HCT116 (cell line): Measurements from ENCODE around the gene NEUROG1. TPM values are rescaled to one million over a fixed set of nuclear protein-coding genes. Genes with fewer than 3 reads are reported as not detected.

Source experiments
- ATAC-seq: fragments of 200-7000 bp; cut with Tn5 transposase; 2 replicates; pipeline ENCODE4 v1.9.1; 2020; ENCODE audit warnings: mild to moderate bottlenecking, moderate library complexity
- BruUV-seq: library from RNA; stranded (reverse); fragments of 400-500 nt; replicated peaks from 2 replicates; lab custom pipeline; 2021; lab: Mats Ljungman, UMichigan
- CTCF ChIA-PET: fragments of 300-600 bp; sonication (Branson Sonifier 250); formaldehyde crosslinking; loops from one replicate; lab custom pipeline; 2021; ENCODE audit warnings: antibody characterized with exemption; lab: Charles Lee
- POLR2A ChIA-PET: fragments of 300-600, 350-600 bp; sonication (Branson Sonifier 250); formaldehyde crosslinking; loops from one replicate; lab custom pipeline; 2021; ENCODE audit warnings: antibody characterized with exemption; lab: Charles Lee
- RAD21 ChIA-PET, 2 experiments: fragments of 300-600 bp; sonication (Branson Sonifier 250); formaldehyde crosslinking; loops; one replicate each; lab custom pipeline; 2023; ENCODE audit warnings: low total read pairs in 2 of 2; ENCODE audit not compliant: uncharacterized antibody in 2 of 2, unreplicated experiment in 2 of 2, low non-redundant PET in 1 of 2; lab: Charles Lee
- DNase-seq: peaks from one replicate; pipeline ENCODE4 v3.0.0-alpha.2; 2010; ENCODE audit warnings: low read depth, low spot score
- H2AFZ ChIP-seq: fragments of 200-600 bp; shearing (Covaris generic), sonication (generic); 2 replicates; pipeline ENCODE4 v1.6.1; 2017; ENCODE audit warnings: low read depth, mixed run types, mixed read lengths, antibody characterized with exemption, low read length; ENCODE audit not compliant: poor library complexity, severe bottlenecking
- H3K27ac ChIP-seq: 2 replicates; pipeline ENCODE4 v1.5.1; 2012; ENCODE audit warnings: low read depth, low read length
- H3K27me3 ChIP-seq: fragments of 200-600 bp; sonication (generic); 2 replicates; pipeline ENCODE4 v1.6.1; 2016; ENCODE audit warnings: mixed run types, low read length, mixed read lengths; ENCODE audit not compliant: insufficient read depth
- H3K36me3 ChIP-seq, 2 experiments: fragments of 200-500 bp in 1 of 2; fragments of 200-600 bp in 1 of 2; sonication (Bioruptor generic) in 1 of 2; sonication (generic) in 1 of 2; 2 replicates each; pipeline versions ENCODE4 v1.5.1 to v1.6.1; 2014 to 2016; ENCODE audit warnings: low read length in 2 of 2, inconsistent platforms in 1 of 2, mixed read lengths in 1 of 2, mixed run types in 1 of 2; ENCODE audit not compliant: insufficient read depth in 2 of 2, control insufficient read depth in 1 of 2
- H3K4me1 ChIP-seq, 2 experiments: fragments of 200-600 bp in 1 of 2; sonication (generic) in 1 of 2; 2 replicates each; pipeline versions ENCODE4 v1.5.1 to v1.6.1; 2012 to 2017; ENCODE audit warnings: low read length in 2 of 2, inconsistent platforms in 1 of 2, mild to moderate bottlenecking in 1 of 2, mixed read lengths in 1 of 2, mixed run types in 1 of 2, moderate library complexity in 1 of 2; ENCODE audit not compliant: insufficient read depth in 2 of 2, control insufficient read depth in 1 of 2
- H3K4me2 ChIP-seq: fragments of 200-600 bp; sonication (generic); 2 replicates; pipeline ENCODE4 v1.6.1; 2017; ENCODE audit warnings: mixed run types, low read length, mixed read lengths
- H3K4me3 ChIP-seq, 2 experiments: fragments of 200-600 bp in 1 of 2; sonication (generic) in 1 of 2; replicated peaks in 1 of 2; 2 replicates each; pipeline ENCODE4 v1.5.1; 2011 to 2016; ENCODE audit warnings: low read length in 2 of 2, control low read depth in 1 of 2, low read depth in 1 of 2, mild to moderate bottlenecking in 1 of 2, mixed read lengths in 1 of 2, mixed run types in 1 of 2
- H3K79me2 ChIP-seq: fragments of 200-600 bp; sonication (generic); 2 replicates; pipeline ENCODE4 v1.6.1; 2017; ENCODE audit warnings: mild to moderate bottlenecking, mixed run types, low read length, moderate library complexity, mixed read lengths; ENCODE audit not compliant: insufficient read depth
- H3K9ac ChIP-seq: fragments of 200-600 bp; sonication (generic); 2 replicates; pipeline ENCODE4 v1.6.1; 2016; ENCODE audit warnings: low read length, mixed read lengths
- H3K9me2 ChIP-seq: fragments of 200-600 bp; sonication (generic), shearing (Covaris generic); 2 replicates; pipeline ENCODE4 v1.6.1; 2017; ENCODE audit warnings: mixed run types, mild to moderate bottlenecking, moderate library complexity; ENCODE audit not compliant: insufficient read depth
- H3K9me3 ChIP-seq, 2 experiments: fragments of 200-500 bp in 1 of 2; fragments of 200-600 bp in 1 of 2; sonication (Bioruptor generic) in 1 of 2; sonication (generic) in 1 of 2; 2 replicates each; pipeline ENCODE4 v1.6.1; 2014 to 2017; ENCODE audit warnings: low read length in 2 of 2, mixed read lengths in 2 of 2, inconsistent platforms in 1 of 2, low read depth in 1 of 2, mild to moderate bottlenecking in 1 of 2, mixed run types in 1 of 2, moderate library complexity in 1 of 2; ENCODE audit not compliant: control insufficient read depth in 1 of 2, insufficient read depth in 1 of 2
- H4K20me1 ChIP-seq: fragments of 200-600 bp; sonication (generic), shearing (Covaris generic); 2 replicates; pipeline ENCODE4 v1.6.1; 2017; ENCODE audit warnings: mixed run types, mild to moderate bottlenecking, moderate library complexity; ENCODE audit not compliant: insufficient read depth
- ATF3 ChIP-seq: IDR thresholded peaks from 2 replicates; pipeline ENCODE4 v1.6.1; 2012
- CBX3 ChIP-seq: IDR thresholded peaks from 2 replicates; pipeline ENCODE4 v1.6.1; 2012; ENCODE audit warnings: low read depth
- ELF1 ChIP-seq: IDR thresholded peaks from 2 replicates; pipeline ENCODE4 v1.6.1; 2012; ENCODE audit warnings: low read depth, borderline replicate concordance
- JUND ChIP-seq: IDR thresholded peaks from 2 replicates; pipeline ENCODE4 v1.6.1; 2012
- RAD21 ChIP-seq: IDR thresholded peaks from 2 replicates; pipeline ENCODE4 v1.6.1; 2012; ENCODE audit warnings: low read depth, mild to moderate bottlenecking
- SP1 ChIP-seq: IDR thresholded peaks from 2 replicates; pipeline ENCODE4 v1.6.1; 2012; ENCODE audit warnings: low read depth
- SRF ChIP-seq: IDR thresholded peaks from 2 replicates; pipeline ENCODE4 v1.6.1; 2012; ENCODE audit warnings: low read depth
- ZFX ChIP-seq: fragments of 450-650 bp; IDR thresholded peaks from 2 replicates; pipeline ENCODE4 v1.6.1; 2017
- ZNF274 ChIP-seq: fragments of 200-500 bp; sonication (Bioruptor generic); IDR thresholded peaks from 2 replicates; pipeline ENCODE4 v1.6.1; 2014; ENCODE audit warnings: mild to moderate bottlenecking, low read depth, low read length, inconsistent platforms
- intact Hi-C: fragments of 100-400 bp; cut with micrococcal nuclease; formaldehyde crosslinking; loops from 2 replicates; pipeline ENCODE4 v1.10.0; 2022
- total RNA-seq: library from RNA; stranded (reverse); gene quantifications from one replicate; pipeline ENCODE4 v1.2.1, GENCODE V29; 2021; ENCODE audit not compliant: unreplicated experiment
- TF ChIP-seq, protein P1 (sequence below): IDR thresholded peaks from 2 replicates; pipeline ENCODE4 v1.6.1; 2012; ENCODE audit warnings: low read depth
- TF ChIP-seq, protein P2 (sequence below), 3 experiments: fragments of 200-600 bp in 1 of 3; sonication (generic) in 1 of 3; IDR thresholded peaks in 2 of 3; conservative IDR thresholded peaks in 1 of 3; 2 replicates each; pipeline ENCODE4 v1.5.1; 2012 to 2017; ENCODE audit warnings: low read depth in 2 of 3, low read length in 2 of 3, antibody characterized with exemption in 1 of 3, borderline replicate concordance in 1 of 3, control low read depth in 1 of 3, mild to moderate bottlenecking in 1 of 3, mixed read lengths in 1 of 3, mixed run types in 1 of 3, moderate library complexity in 1 of 3; ENCODE audit not compliant: insufficient read depth in 1 of 3

NEUROG1 gene
- total RNA-seq, 1 experiment from 2014 or later: not detected

DNA sequence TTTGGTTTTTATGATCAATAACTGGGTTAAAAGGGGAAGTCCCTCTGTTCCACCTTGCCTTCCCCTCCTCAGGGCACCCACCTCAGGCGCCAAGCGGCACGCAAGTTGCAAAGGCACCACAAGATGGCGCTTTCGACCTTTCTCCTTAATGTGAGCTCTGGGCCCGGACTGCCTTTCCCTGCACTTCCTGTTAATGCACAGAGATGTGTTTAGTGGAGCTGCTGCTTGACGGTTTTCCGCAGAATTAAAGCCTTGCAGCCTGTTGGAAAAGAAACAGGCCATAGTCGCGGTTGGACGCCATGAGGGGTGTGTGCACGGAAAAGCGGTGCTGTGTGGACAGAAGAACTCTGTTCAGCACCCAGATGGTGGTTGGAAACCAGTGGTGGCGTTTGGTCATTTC lies 25.1 kb upstream of the NEUROG1 start:
- H3K27me3 ChIP-seq: no peaks in the 10 kb centered on the region
- intact Hi-C loops: loop anchor here (2.0 to 10.0 kb wide), 4 partner anchors 168 to 494 kb away; no protein-coding TSS in a partner anchor

DNA sequence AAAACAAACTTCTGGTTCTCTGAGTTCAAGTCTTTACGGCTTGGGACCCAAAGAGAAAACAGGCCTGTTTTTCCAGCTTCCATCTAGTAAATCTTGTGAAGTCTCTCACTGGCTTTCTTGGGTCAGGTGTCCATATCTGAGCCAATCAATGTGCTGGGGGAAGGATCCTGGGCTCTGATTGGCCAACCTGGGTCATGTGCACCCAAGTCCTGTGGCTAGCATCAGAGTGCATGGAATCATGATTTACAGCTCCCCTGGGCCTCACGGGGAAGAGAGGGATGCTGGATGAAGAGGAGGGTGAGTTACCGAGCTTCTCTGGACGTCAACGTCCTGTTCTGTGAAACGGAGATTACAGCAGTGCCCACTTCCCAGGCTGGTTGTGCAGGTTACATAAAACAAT lies 23.6 kb upstream of the NEUROG1 start:
- ChIA-PET CTCF (interaction anchor here (0.8 to 13.0 kb wide), 7 partner anchors 7 to 271 kb away, joined by 3 to 191 read pairs (median 5); no protein-coding TSS in a partner anchor), POLR2A (no interaction called here), RAD21 (no interaction called here)
- BruUV-seq: no TSS peak
- Histone ChIP-seq H3K4me3 (no peak overlapping the region), H3K79me2 (no peaks in the 10 kb centered on the region), H2AFZ (no peak overlapping the region), H3K9me3 (no peaks in the 10 kb centered on the region), H3K36me3 (no peaks in the 10 kb centered on the region), H3K27ac (no peak overlapping the region), H4K20me1 (no peaks in the 10 kb centered on the region), H3K9ac (no peak overlapping the region), H3K9me2 (no peaks in the 10 kb centered on the region), H3K27me3 (no peaks in the 10 kb centered on the region), H3K4me1 (peaks cover 0 to 5% of the 10 kb centered on the region in 2 experiments; a peak in 1 of 4 replicates), H3K4me2 (peak overlapping the region; percentile 22)
- intact Hi-C loops: no loop called here
- DNase-seq: peak; percentile 38
- peak; percentile 72 for ATAC-seq
- TF ChIP-seq ZFX (no peak), RAD21 (no peak), SRF (no peak), SP1 (no peak), JUND (no peak), ATF3 (no peak)
- TF ChIP-seq, protein P1, sequence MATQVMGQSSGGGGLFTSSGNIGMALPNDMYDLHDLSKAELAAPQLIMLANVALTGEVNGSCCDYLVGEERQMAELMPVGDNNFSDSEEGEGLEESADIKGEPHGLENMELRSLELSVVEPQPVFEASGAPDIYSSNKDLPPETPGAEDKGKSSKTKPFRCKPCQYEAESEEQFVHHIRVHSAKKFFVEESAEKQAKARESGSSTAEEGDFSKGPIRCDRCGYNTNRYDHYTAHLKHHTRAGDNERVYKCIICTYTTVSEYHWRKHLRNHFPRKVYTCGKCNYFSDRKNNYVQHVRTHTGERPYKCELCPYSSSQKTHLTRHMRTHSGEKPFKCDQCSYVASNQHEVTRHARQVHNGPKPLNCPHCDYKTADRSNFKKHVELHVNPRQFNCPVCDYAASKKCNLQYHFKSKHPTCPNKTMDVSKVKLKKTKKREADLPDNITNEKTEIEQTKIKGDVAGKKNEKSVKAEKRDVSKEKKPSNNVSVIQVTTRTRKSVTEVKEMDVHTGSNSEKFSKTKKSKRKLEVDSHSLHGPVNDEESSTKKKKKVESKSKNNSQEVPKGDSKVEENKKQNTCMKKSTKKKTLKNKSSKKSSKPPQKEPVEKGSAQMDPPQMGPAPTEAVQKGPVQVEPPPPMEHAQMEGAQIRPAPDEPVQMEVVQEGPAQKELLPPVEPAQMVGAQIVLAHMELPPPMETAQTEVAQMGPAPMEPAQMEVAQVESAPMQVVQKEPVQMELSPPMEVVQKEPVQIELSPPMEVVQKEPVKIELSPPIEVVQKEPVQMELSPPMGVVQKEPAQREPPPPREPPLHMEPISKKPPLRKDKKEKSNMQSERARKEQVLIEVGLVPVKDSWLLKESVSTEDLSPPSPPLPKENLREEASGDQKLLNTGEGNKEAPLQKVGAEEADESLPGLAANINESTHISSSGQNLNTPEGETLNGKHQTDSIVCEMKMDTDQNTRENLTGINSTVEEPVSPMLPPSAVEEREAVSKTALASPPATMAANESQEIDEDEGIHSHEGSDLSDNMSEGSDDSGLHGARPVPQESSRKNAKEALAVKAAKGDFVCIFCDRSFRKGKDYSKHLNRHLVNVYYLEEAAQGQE: no peak

More for the DNA sequence above, 25.1 kb upstream of the NEUROG1 start:
- Histone ChIP-seq H3K27ac (no peak overlapping the region), H3K79me2 (no peaks in the 10 kb centered on the region), H3K4me3 (no peak overlapping the region), H3K9me2 (no peaks in the 10 kb centered on the region), H3K9me3 (no peaks in the 10 kb centered on the region), H3K4me1 (peaks cover 0 to 7% of the 10 kb centered on the region in 2 experiments; a peak in 1 of 4 replicates), H3K9ac (no peak overlapping the region), H4K20me1 (no peaks in the 10 kb centered on the region), H2AFZ (peak overlapping the region; percentile 62), H3K4me2 (no peak overlapping the region), H3K36me3 (no peaks in the 10 kb centered on the region)
- ATAC-seq: peak; percentile 97
- POLR2A ChIA-PET: no interaction called here
- no TSS peak for BruUV-seq
- DNase-seq: peak; percentile 65
- CTCF ChIA-PET: interaction anchor here (0.7 to 13.0 kb wide), 14 partner anchors 9 to 497 kb away, joined by 3 to 191 read pairs (median 7); partner anchors contain the start of gene SLC25A48
- RAD21 ChIA-PET: interaction anchor here in 1 of 2 experiments (1.0 kb wide), 1 partner anchor 269 kb away, joined by 3 read pairs; no protein-coding TSS in a partner anchor
- TF ChIP-seq ZNF274: no peak
- TF ChIP-seq RAD21: peak; percentile 88
- TF ChIP-seq ELF1: no peak
- TF ChIP-seq, protein P2, sequence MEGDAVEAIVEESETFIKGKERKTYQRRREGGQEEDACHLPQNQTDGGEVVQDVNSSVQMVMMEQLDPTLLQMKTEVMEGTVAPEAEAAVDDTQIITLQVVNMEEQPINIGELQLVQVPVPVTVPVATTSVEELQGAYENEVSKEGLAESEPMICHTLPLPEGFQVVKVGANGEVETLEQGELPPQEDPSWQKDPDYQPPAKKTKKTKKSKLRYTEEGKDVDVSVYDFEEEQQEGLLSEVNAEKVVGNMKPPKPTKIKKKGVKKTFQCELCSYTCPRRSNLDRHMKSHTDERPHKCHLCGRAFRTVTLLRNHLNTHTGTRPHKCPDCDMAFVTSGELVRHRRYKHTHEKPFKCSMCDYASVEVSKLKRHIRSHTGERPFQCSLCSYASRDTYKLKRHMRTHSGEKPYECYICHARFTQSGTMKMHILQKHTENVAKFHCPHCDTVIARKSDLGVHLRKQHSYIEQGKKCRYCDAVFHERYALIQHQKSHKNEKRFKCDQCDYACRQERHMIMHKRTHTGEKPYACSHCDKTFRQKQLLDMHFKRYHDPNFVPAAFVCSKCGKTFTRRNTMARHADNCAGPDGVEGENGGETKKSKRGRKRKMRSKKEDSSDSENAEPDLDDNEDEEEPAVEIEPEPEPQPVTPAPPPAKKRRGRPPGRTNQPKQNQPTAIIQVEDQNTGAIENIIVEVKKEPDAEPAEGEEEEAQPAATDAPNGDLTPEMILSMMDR (IDR thresholded peaks at IDR 0.05 in 2 of 3, conservative IDR thresholded peaks at IDR 0.05 in 1 of 3; ENCODE audit: borderline replicate concordance in 1 of 3, insufficient read depth in 1 of 3, low read depth in 2 of 3, low read length in 2 of 3): peak; percentile 84 to 90 (median 84)
- no peak for TF ChIP-seq CBX3
